ENCODE measurements around the gene FBXO38.

The FBXO38 gene

GRCh38 chr5:148372166-148372725, 11.5 kb upstream of the FBXO38 start:
- Histone ChIP-seq H3K4me3 (no peak overlapping the region), H3K9me3 (no peaks in the 10 kb centered on the region), H3K27me3 (ENCODE audit: low read depth) (no peaks in the 10 kb centered on the region), H3K4me1 (peaks cover 7% of the 10 kb centered on the region; the same call in 1 of the 2 replicates), H3K36me3 (replicated peaks) (no peaks in the 10 kb centered on the region)
- in situ Hi-C loops (cut with MboI; ENCODE audit: low sequenced_read_pairs), result no loop called here
- no peak for DNase-seq (ENCODE audit: low spot score in 2 of 2)

GRCh38 chr5:148372893-148373292, 10.9 kb upstream of the FBXO38 start:
- Histone ChIP-seq H3K9me3 (no peaks in the 10 kb centered on the region), H3K36me3 (replicated peaks) (no peaks in the 10 kb centered on the region), H3K4me3 (no peak overlapping the region), H3K27me3 (ENCODE audit: low read depth) (no peaks in the 10 kb centered on the region), H3K4me1 (peaks cover 7% of the 10 kb centered on the region; the same call in 1 of the 2 replicates)
- in situ Hi-C loops (cut with MboI; ENCODE audit: low sequenced_read_pairs), result no loop called here
- DNase-seq (ENCODE audit: low spot score in 2 of 2), result peak; percentile 49 to 64

GRCh38 chr5:148374690-148375360, 8.9 kb upstream of the FBXO38 start:
- Histone ChIP-seq H3K9me3 (no peaks in the 10 kb centered on the region), H3K36me3 (replicated peaks) (no peaks in the 10 kb centered on the region), H3K27me3 (ENCODE audit: low read depth) (no peaks in the 10 kb centered on the region), H3K4me3 (no peak overlapping the region), H3K4me1 (peaks cover 8% of the 10 kb centered on the region; the same call in 1 of the 2 replicates)
- in situ Hi-C loops (cut with MboI; ENCODE audit: low sequenced_read_pairs), result no loop called here
- DNase-seq (ENCODE audit: low spot score in 2 of 2), result peak; percentile 49 to 63

GRCh38 chr5:148376198-148376597, 7.6 kb upstream of the FBXO38 start:
- peaks cover 16% of the 10 kb centered on the region; the same call in 1 of the 2 replicates for H3K4me1 ChIP-seq
- no peaks in the 10 kb centered on the region for H3K9me3 ChIP-seq
- DNase-seq (ENCODE audit: low spot score in 2 of 2), result no peak
- no peaks in the 10 kb centered on the region for H3K27me3 ChIP-seq (ENCODE audit: low read depth)
- H3K36me3 ChIP-seq (replicated peaks), result no peaks in the 10 kb centered on the region
- in situ Hi-C loops (cut with MboI; ENCODE audit: low sequenced_read_pairs), result no loop called here
- no peak overlapping the region for H3K4me3 ChIP-seq

GRCh38 chr5:148378670-148379069, 5.1 kb upstream of the FBXO38 start:
- Histone ChIP-seq H3K9me3 (no peaks in the 10 kb centered on the region), H3K36me3 (replicated peaks) (no peaks in the 10 kb centered on the region), H3K4me1 (peaks cover 23% of the 10 kb centered on the region), H3K27me3 (ENCODE audit: low read depth) (no peaks in the 10 kb centered on the region), H3K4me3 (no peak overlapping the region)
- no peak for DNase-seq (ENCODE audit: low spot score in 2 of 2)
- in situ Hi-C loops (cut with MboI; ENCODE audit: low sequenced_read_pairs), result no loop called here

GRCh38 chr5:148379340-148379739, 4.4 kb upstream of the FBXO38 start:
- no peaks in the 10 kb centered on the region for H3K27me3 ChIP-seq (ENCODE audit: low read depth)
- no peaks in the 10 kb centered on the region for H3K9me3 ChIP-seq
- peaks cover 22% of the 10 kb centered on the region for H3K4me1 ChIP-seq
- in situ Hi-C loops (cut with MboI; ENCODE audit: low sequenced_read_pairs), result no loop called here
- H3K36me3 ChIP-seq (replicated peaks), result no peaks in the 10 kb centered on the region
- H3K4me3 ChIP-seq, result no peak overlapping the region
- DNase-seq (ENCODE audit: low spot score in 2 of 2), result no peak

GRCh38 chr5:148381906-148382305, 1.9 kb upstream of the FBXO38 start:
- Histone ChIP-seq H3K36me3 (replicated peaks) (no peaks in the 10 kb centered on the region; the same call in 1 of the 2 replicates), H3K27me3 (ENCODE audit: low read depth) (no peaks in the 10 kb centered on the region), H3K9me3 (no peaks in the 10 kb centered on the region), H3K4me1 (peaks cover 19% of the 10 kb centered on the region), H3K4me3 (no peak overlapping the region)
- in situ Hi-C loops (cut with MboI; ENCODE audit: low sequenced_read_pairs), result no loop called here
- no peak for DNase-seq (ENCODE audit: low spot score in 2 of 2)

- Histone ChIP-seq H3K4me1 (peaks cover 19% of the 10 kb centered on the region), H3K27me3 (ENCODE audit: low read depth) (no peaks in the 10 kb centered on the region), H3K36me3 (replicated peaks) (no peaks in the 10 kb centered on the region; the same call in 1 of the 2 replicates), H3K4me3 (peak overlapping the region; percentile 84), H3K9me3 (no peaks in the 10 kb centered on the region)
- in situ Hi-C loops (cut with MboI; ENCODE audit: low sequenced_read_pairs), result no loop called here
- DNase-seq (ENCODE audit: low spot score in 2 of 2), result no peak
These were observed 797 bp upstream of the FBXO38 start for GRCh38 chr5:148382961-148383360.

- Histone ChIP-seq H3K27me3 (ENCODE audit: low read depth) (no peaks in the 10 kb centered on the region), H3K36me3 (replicated peaks) (no peaks in the 10 kb centered on the region; the same call in 1 of the 2 replicates), H3K4me1 (peaks cover 19% of the 10 kb centered on the region), H3K4me3 (peak overlapping the region; percentile 84), H3K9me3 (no peaks in the 10 kb centered on the region)
- in situ Hi-C loops (cut with MboI; ENCODE audit: low sequenced_read_pairs), result no loop called here
- no peak for DNase-seq (ENCODE audit: low spot score in 2 of 2)
These were observed 601 bp downstream of the FBXO38 start for GRCh38 chr5:148384380-148384737.

GRCh38 chr5:148385094-148385493, 1.3 kb downstream of the FBXO38 start:
- no peaks in the 10 kb centered on the region for H3K27me3 ChIP-seq (ENCODE audit: low read depth)
- DNase-seq (ENCODE audit: low spot score in 2 of 2), result no peak
- in situ Hi-C loops (cut with MboI; ENCODE audit: low sequenced_read_pairs), result no loop called here
- peak overlapping the region; percentile 84 for H3K4me3 ChIP-seq
- H3K9me3 ChIP-seq, result no peaks in the 10 kb centered on the region
- no peaks in the 10 kb centered on the region; the same call in 1 of the 2 replicates for H3K36me3 ChIP-seq (replicated peaks)
- peaks cover 16% of the 10 kb centered on the region for H3K4me1 ChIP-seq

- peaks cover 10% of the 10 kb centered on the region for H3K4me1 ChIP-seq
- no peak overlapping the region for H3K4me3 ChIP-seq
- no peaks in the 10 kb centered on the region; the same call in 1 of the 2 replicates for H3K36me3 ChIP-seq (replicated peaks)
These were observed 2.3 kb downstream of the FBXO38 start for GRCh38 chr5:148386041-148386440.

GRCh38 chr5:148387325-148387724, 3.6 kb downstream of the FBXO38 start:
- no peak overlapping the region for H3K4me3 ChIP-seq
- no peak for DNase-seq (ENCODE audit: low spot score in 2 of 2)
- in situ Hi-C loops (cut with MboI; ENCODE audit: low sequenced_read_pairs), result no loop called here
- no peaks in the 10 kb centered on the region for H3K27me3 ChIP-seq (ENCODE audit: low read depth)
- H3K4me1 ChIP-seq, result peaks cover 10% of the 10 kb centered on the region
- H3K36me3 ChIP-seq (replicated peaks), result no peaks in the 10 kb centered on the region; the same call in 1 of the 2 replicates
- no peaks in the 10 kb centered on the region for H3K9me3 ChIP-seq

More at GRCh38 chr5:148386041-148386440, 2.3 kb downstream of the FBXO38 start:
- Histone ChIP-seq H3K9me3 (no peaks in the 10 kb centered on the region), H3K27me3 (ENCODE audit: low read depth) (no peaks in the 10 kb centered on the region)
- in situ Hi-C loops (cut with MboI; ENCODE audit: low sequenced_read_pairs), result no loop called here
- no peak for DNase-seq (ENCODE audit: low spot score in 2 of 2)

- no peaks in the 10 kb centered on the region for H3K9me3 ChIP-seq
- H3K27me3 ChIP-seq (ENCODE audit: low read depth), result no peaks in the 10 kb centered on the region
- no peak overlapping the region for H3K4me3 ChIP-seq
- H3K4me1 ChIP-seq, result peaks cover 10% of the 10 kb centered on the region
- H3K36me3 ChIP-seq (replicated peaks), result no peaks in the 10 kb centered on the region; the same call in 1 of the 2 replicates
- DNase-seq (ENCODE audit: low spot score in 2 of 2), result no peak
- in situ Hi-C loops (cut with MboI; ENCODE audit: low sequenced_read_pairs), result no loop called here
These were observed 4.9 kb downstream of the FBXO38 start for GRCh38 chr5:148388696-148389095.

- Histone ChIP-seq H3K36me3 (replicated peaks) (peaks cover 12% of the 10 kb centered on the region), H3K4me3 (no peak overlapping the region), H3K9me3 (no peaks in the 10 kb centered on the region), H3K27me3 (ENCODE audit: low read depth) (no peaks in the 10 kb centered on the region), H3K4me1 (peaks cover 13% of the 10 kb centered on the region)
- in situ Hi-C loops (cut with MboI; ENCODE audit: low sequenced_read_pairs), result no loop called here
- no peak for DNase-seq (ENCODE audit: low spot score in 2 of 2)
These were observed 7.2 kb downstream of the FBXO38 start for GRCh38 chr5:148390914-148391313.

Measured in HAP-1 (cell line).